Camera-type eye (tissue), 1 donor: Measurements from ENCODE around the gene ZNF35. TPM values are rescaled to one million over a fixed set of nuclear protein-coding genes. Genes with fewer than 3 reads are reported as not detected.

Source experiments
- total RNA-seq: library from RNA; depleted of rRNA; stranded (reverse); fragments of >200 nt; gene quantifications from one replicate; pipeline ENCODE4 v1.2.3, GENCODE V29; 2014

ZNF35 gene
- 24.7 TPM for total RNA-seq

DNA sequence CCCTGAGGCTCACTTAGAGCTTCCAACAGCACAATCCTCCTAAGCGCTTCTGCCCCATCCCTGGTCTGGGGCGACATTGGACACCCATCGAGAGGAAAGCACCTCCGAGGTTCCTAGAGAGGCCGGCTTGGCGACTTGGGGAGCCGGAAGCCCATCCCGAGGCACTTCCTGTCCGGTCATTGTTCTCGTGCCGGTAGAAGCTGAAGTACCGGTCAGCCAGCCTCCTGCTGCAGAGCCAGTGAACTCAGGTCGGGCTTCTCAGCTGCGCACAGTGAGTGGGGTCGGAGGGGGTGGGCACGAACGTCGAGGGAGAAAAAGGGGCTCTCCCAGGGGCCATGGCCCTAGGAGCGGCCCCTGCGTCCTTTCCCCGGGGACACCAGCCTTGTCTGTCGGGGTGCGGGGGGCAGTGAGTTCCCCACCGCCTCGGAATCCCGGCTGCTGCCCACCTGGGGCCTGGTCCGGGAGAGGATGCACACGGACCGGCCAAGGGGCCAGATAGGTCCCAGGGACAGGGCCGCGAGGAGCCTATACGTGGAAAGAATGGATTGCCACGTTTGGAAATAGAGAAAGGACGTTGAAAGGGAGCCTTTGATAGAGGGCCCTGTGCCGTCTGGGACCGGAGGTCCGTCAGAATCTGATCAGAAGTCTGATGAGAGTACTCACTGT lies at the start of gene ZNF35:
Gene ZNF35, plus strand, starts transcription at position 169 of the 666 bp plus-strand sequence. CDS start 2,336 bp downstream, outside the sequence.

DNA sequence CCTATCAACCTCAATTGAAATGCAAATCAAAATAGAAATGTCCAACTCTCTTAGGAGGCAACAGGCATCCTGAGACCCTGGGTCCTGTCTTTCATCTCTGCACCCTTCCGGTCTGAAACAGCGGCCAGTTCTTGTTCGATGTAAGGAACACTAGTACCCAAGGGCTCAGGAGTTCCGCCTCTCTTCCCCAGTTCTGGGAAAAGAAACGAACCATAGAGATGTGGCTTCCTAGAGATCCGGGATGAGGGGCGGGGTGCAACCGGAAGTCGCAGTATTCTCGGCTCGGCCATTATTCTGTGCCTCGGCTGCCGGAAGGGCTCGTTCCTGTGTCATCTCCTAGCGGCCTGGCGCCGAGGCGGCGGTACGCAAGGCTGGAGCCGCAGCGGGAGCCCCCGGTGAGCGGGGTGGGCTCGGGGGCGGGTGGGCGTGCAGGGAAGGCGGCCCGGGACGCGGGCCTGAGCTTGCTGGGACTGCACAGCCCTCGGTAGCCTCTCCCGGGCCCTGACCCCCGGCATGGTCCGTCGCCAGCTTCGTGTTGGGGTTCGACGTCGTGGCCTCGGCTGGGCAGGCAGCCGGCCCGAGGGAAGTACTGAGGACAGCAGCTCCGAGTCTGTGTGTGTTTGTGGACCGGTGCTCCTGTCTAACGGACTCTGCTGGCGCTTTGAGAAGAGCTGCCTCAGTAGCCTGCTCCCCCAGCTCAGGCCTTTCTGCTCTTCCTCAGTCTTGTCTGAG lies 23.6 kb upstream of the ZNF35 start, which contains the start of gene ZNF197:
Gene ZNF197, plus strand, starts transcription at position 288 of the 732 bp plus-strand sequence. CDS start 4,119 bp downstream, outside the sequence.

Other genes with a start within 250 kb of the ZNF35 start
- 36.9 TPM for gene ZNF445, start 171.1 kb upstream of the ZNF35 start, total RNA-seq
- gene ZKSCAN7, start 93.5 kb upstream of the ZNF35 start, total RNA-seq, result 29.9 TPM
- 21.2 TPM for gene ZNF660, start 63.8 kb upstream of the ZNF35 start, total RNA-seq
- 59.5 TPM for gene ZNF197, start 23.7 kb upstream of the ZNF35 start, total RNA-seq
- gene ZNF502, start 63.9 kb downstream of the ZNF35 start, total RNA-seq, result 22.1 TPM
- 14.0 TPM for gene ZNF501, start 80.9 kb downstream of the ZNF35 start, total RNA-seq
- 36.4 TPM for gene KIAA1143, start 112.9 kb downstream of the ZNF35 start, total RNA-seq
- 10.6 TPM for gene KIF15, start 113.1 kb downstream of the ZNF35 start, total RNA-seq
- gene TMEM42, start 213.2 kb downstream of the ZNF35 start, total RNA-seq, result 12.8 TPM
- not detected for gene TGM4, start 225.9 kb downstream of the ZNF35 start, total RNA-seq